CD14-positive monocyte (primary cell): ENCODE measurements around the gene SMYD3. TPM values are rescaled to one million over a fixed set of nuclear protein-coding genes. Genes with fewer than 3 reads are reported as not detected.

Source experiments
- DNase-seq, 3 donors: peaks; one replicate each; pipeline ENCODE4 v3.0.0-alpha.2; 2011 to 2022
- H2AFZ ChIP-seq: 2 replicates; pipeline ENCODE4 v1.6.0; 2012; ENCODE audit warnings: mild to moderate bottlenecking, low read depth, low read length, inconsistent platforms; ENCODE audit not compliant: insufficient read depth, poor library complexity, severe bottlenecking
- H3K27ac ChIP-seq, 2 donors: 1 replicate in 1 of 2; 2 replicates in 1 of 2; pipeline ENCODE4 v1.5.1; 2012 to 2013; ENCODE audit warnings: low read length in 2 of 2, control low read depth in 1 of 2, inconsistent platforms in 1 of 2, low read depth in 1 of 2, mild to moderate bottlenecking in 1 of 2
- H3K27me3 ChIP-seq, 2 donors: one replicate each; pipeline versions ENCODE4 v1.6.0 to v1.6.1; 2011 to 2013; ENCODE audit warnings: low read length in 2 of 2; ENCODE audit not compliant: control insufficient read depth in 2 of 2, insufficient read depth in 2 of 2
- H3K36me3 ChIP-seq, 2 donors: replicated peaks in 1 of 2; 1 replicate in 1 of 2; 2 replicates in 1 of 2; pipeline versions ENCODE4 v1.5.1 to v1.6.1; 2012 to 2013; ENCODE audit warnings: low read length in 2 of 2, control low read depth in 1 of 2, inconsistent platforms in 1 of 2, mild to moderate bottlenecking in 1 of 2; ENCODE audit not compliant: insufficient read depth in 2 of 2, control insufficient read depth in 1 of 2
- H3K4me1 ChIP-seq, 2 donors: 1 replicate in 1 of 2; 2 replicates in 1 of 2; pipeline versions ENCODE4 v1.5.1 to v1.6.1; 2012 to 2013; ENCODE audit warnings: low read length in 2 of 2, control low read depth in 1 of 2, inconsistent platforms in 1 of 2, mild to moderate bottlenecking in 1 of 2, moderate library complexity in 1 of 2; ENCODE audit not compliant: insufficient read depth in 2 of 2, control insufficient read depth in 1 of 2
- H3K4me2 ChIP-seq: replicated peaks from 2 replicates; pipeline ENCODE3; 2012; ENCODE audit warnings: low read length, moderate library complexity, mild to moderate bottlenecking; ENCODE audit not compliant: poor library complexity, severe bottlenecking; ENCODE audit errors: extremely low read depth
- H3K4me3 ChIP-seq, 3 experiments: fragments of 200-600 bp in 1 of 3; sonication (generic) in 1 of 3; replicated peaks in 1 of 3; 1 replicate in 2 of 3; 2 replicates in 1 of 3; pipeline ENCODE4 v1.5.1; 2011 to 2013; ENCODE audit warnings: low read length in 3 of 3, mild to moderate bottlenecking in 3 of 3, control low read depth in 2 of 3, low read depth in 2 of 3, inconsistent platforms in 1 of 3, moderate library complexity in 1 of 3
- H3K79me2 ChIP-seq: 2 replicates; pipeline ENCODE4 v1.6.0; 2012; ENCODE audit warnings: mild to moderate bottlenecking, control low read depth, inconsistent platforms, low read length, moderate library complexity; ENCODE audit not compliant: insufficient read depth
- H3K9ac ChIP-seq: 2 replicates; pipeline ENCODE4 v1.6.0; 2017; ENCODE audit warnings: low read length, mild to moderate bottlenecking; ENCODE audit not compliant: insufficient read depth, poor library complexity, severe bottlenecking
- H3K9me3 ChIP-seq, 2 donors: replicated peaks in 1 of 2; 1 replicate in 1 of 2; 2 replicates in 1 of 2; pipeline versions ENCODE4 v1.5.1 to v1.6.1; 2012 to 2013; ENCODE audit warnings: low read length in 2 of 2, control low read depth in 1 of 2; ENCODE audit not compliant: control insufficient read depth in 1 of 2, insufficient read depth in 1 of 2
- H4K20me1 ChIP-seq: 2 replicates; pipeline ENCODE4 v1.6.0; 2012; ENCODE audit warnings: mild to moderate bottlenecking, low read length, control low read depth, moderate library complexity; ENCODE audit not compliant: insufficient read depth
- H3K27ac Mint-ChIP-seq, 7 donors: one replicate each; pipeline ENCODE4 v1.8.0; 2020; ENCODE audit warnings: mild to moderate bottlenecking in 7 of 7, mixed read lengths in 7 of 7, moderate library complexity in 6 of 7, inconsistent platforms in 2 of 7
- H3K27me3 Mint-ChIP-seq, 3 donors: one replicate each; pipeline ENCODE4 v1.8.0; 2021 to 2022; ENCODE audit warnings: low read depth in 3 of 3, mild to moderate bottlenecking in 3 of 3, mixed read lengths in 3 of 3, moderate library complexity in 3 of 3, inconsistent platforms in 1 of 3
- H3K36me3 Mint-ChIP-seq, 2 donors: one replicate each; pipeline ENCODE4 v1.8.0; 2020; ENCODE audit warnings: mixed read lengths in 2 of 2, inconsistent platforms in 1 of 2, mild to moderate bottlenecking in 1 of 2
- H3K4me1 Mint-ChIP-seq: one replicate; pipeline ENCODE4 v1.8.0; 2020; ENCODE audit warnings: mild to moderate bottlenecking, mixed read lengths
- H3K4me3 Mint-ChIP-seq, 2 donors: one replicate each; pipeline ENCODE4 v1.8.0; 2020; ENCODE audit warnings: mild to moderate bottlenecking in 2 of 2, mixed read lengths in 2 of 2, moderate library complexity in 1 of 2
- H3K9me3 Mint-ChIP-seq, 7 donors: one replicate each; pipeline ENCODE4 v1.8.0; 2020 to 2022; ENCODE audit warnings: mixed read lengths in 7 of 7, mild to moderate bottlenecking in 6 of 7, moderate library complexity in 6 of 7, inconsistent platforms in 2 of 7
- WGBS: methylation state at CpG from one replicate; pipeline ENCODE4 v1.1.5; 2013; ENCODE audit warnings: missing lambda C conversion rate; ENCODE audit not compliant: insufficient coverage; 5-methylcytosine and 5-hydroxymethylcytosine counted together
- intact Hi-C, 2 donors: fragments of 100-400 bp; cut with micrococcal nuclease; formaldehyde crosslinking; loops; one replicate each; pipeline versions ENCODE4 v1.15.0 to v1.15.1; 2023
- polyA plus RNA-seq, 3 donors: library from polyadenylated mRNA; depleted of rRNA in 1 of 3; unstranded in 2 of 3; stranded (reverse) in 1 of 3; fragments of 300-500 nt in 2 of 3; fragments of >200 nt in 1 of 3; fragmentation: Illumina TruSeq in 2 of 3; gene quantifications; 1 replicate in 2 of 3; 2 replicates in 1 of 3; pipeline ENCODE4 v1.2.3, GENCODE V29; 2012 to 2021
- TF ChIP-seq, protein P1 (sequence below): fragments of 200-600 bp; IDR thresholded peaks from one replicate; pipeline ENCODE4 v1.8.0; 2022; ENCODE audit warnings: antibody characterized with exemption, mild to moderate bottlenecking

The SMYD3 gene
- polyA plus RNA-seq, 3 donors, result 2.7 to 8.4 (median 4.0) TPM

- H3K36me3 ChIP-seq, result no peaks in the 10 kb centered on the region
- no peak overlapping the region for H3K4me3 ChIP-seq
- no peaks in the 10 kb centered on the region for H3K4me1 ChIP-seq
- no peak overlapping the region for H3K9ac ChIP-seq
- 93% methylated on average over 3 of the region's 4 CpGs for WGBS
- H2AFZ ChIP-seq, result no peak overlapping the region
- peaks cover 6 to 17% (median 9%) of the 10 kb centered on the region in 7 donors for H3K9me3 Mint-ChIP-seq
- H3K4me1 Mint-ChIP-seq, result no peaks in the 10 kb centered on the region
- H3K4me2 ChIP-seq, result no peak overlapping the region
- peaks cover 0 to 10% of the 10 kb centered on the region in 2 donors for H3K36me3 Mint-ChIP-seq
- no peaks in the 10 kb centered on the region for H3K79me2 ChIP-seq
- H3K27ac Mint-ChIP-seq, result no peak overlapping the region
- no peak overlapping the region for H3K27ac ChIP-seq
- H3K9me3 ChIP-seq, result peaks cover 0 to 3% of the 10 kb centered on the region in 2 donors
- DNase-seq, result no peak
- no peak overlapping the region for H3K4me3 Mint-ChIP-seq
- no peaks in the 10 kb centered on the region for H4K20me1 ChIP-seq
- intact Hi-C loops, result no loop called here
- H3K27me3 Mint-ChIP-seq, result peaks cover 0 to 1% (median 0%) of the 10 kb centered on the region in 3 donors
- TF ChIP-seq, protein P1, sequence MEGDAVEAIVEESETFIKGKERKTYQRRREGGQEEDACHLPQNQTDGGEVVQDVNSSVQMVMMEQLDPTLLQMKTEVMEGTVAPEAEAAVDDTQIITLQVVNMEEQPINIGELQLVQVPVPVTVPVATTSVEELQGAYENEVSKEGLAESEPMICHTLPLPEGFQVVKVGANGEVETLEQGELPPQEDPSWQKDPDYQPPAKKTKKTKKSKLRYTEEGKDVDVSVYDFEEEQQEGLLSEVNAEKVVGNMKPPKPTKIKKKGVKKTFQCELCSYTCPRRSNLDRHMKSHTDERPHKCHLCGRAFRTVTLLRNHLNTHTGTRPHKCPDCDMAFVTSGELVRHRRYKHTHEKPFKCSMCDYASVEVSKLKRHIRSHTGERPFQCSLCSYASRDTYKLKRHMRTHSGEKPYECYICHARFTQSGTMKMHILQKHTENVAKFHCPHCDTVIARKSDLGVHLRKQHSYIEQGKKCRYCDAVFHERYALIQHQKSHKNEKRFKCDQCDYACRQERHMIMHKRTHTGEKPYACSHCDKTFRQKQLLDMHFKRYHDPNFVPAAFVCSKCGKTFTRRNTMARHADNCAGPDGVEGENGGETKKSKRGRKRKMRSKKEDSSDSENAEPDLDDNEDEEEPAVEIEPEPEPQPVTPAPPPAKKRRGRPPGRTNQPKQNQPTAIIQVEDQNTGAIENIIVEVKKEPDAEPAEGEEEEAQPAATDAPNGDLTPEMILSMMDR, result no peak
- no peaks in the 10 kb centered on the region for H3K27me3 ChIP-seq
Observed at GRCh38 chr1:245760301-245760700, 746.8 kb downstream of the SMYD3 start.

DNA sequence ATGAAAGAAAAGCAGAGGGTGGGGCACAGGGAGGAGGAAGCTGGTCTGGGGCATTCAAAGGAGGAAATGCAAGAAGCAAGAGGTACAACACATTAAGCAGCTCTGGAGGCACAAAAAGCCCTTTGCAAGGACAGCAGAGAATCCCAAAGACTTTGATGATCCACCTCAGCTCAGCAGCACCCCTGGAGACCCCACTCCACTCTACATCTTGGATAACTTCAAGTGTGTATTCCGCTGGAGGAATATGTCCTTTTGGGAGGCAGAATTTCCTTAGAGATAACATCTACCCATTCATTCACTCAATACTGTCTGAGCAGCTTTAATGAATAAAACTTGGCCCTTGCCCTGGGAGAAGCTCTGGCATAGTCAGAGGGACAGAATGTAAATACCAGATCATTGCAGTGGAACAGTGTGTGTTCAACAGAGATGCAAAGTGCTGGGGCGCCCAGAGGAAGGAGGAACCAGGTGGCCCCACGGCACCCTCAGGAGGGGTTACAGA lies 752.6 kb downstream of the SMYD3 start:
- Histone ChIP-seq H3K79me2 (no peaks in the 10 kb centered on the region), H3K4me3 (no peak overlapping the region), H3K27ac (no peak overlapping the region), H2AFZ (no peak overlapping the region), H3K9me3 (peaks cover 0 to 2% of the 10 kb centered on the region in 2 donors), H3K4me1 (no peaks in the 10 kb centered on the region), H3K36me3 (no peaks in the 10 kb centered on the region), H3K27me3 (no peaks in the 10 kb centered on the region), H3K9ac (no peak overlapping the region), H4K20me1 (no peaks in the 10 kb centered on the region), H3K4me2 (no peak overlapping the region)
- H3K27ac Mint-ChIP-seq, result no peak overlapping the region
- WGBS, result no CpG with 5 or more reads among the region's 3 CpGs
- no peak overlapping the region for H3K4me3 Mint-ChIP-seq
- peaks cover 3 to 13% (median 8%) of the 10 kb centered on the region in 7 donors for H3K9me3 Mint-ChIP-seq
- no peaks in the 10 kb centered on the region for H3K27me3 Mint-ChIP-seq
- H3K36me3 Mint-ChIP-seq, result peaks cover 0 to 4% of the 10 kb centered on the region in 2 donors
- H3K4me1 Mint-ChIP-seq, result peaks cover 3% of the 10 kb centered on the region
- TF ChIP-seq, protein P1, result no peak
- DNase-seq, result no peak
- intact Hi-C loops, result no loop called here
